Activated CD4-positive, alpha-beta T cell treated with anti-CD3 and anti-CD28 coated beads for 1 hour (primary cell): ENCODE data around the gene VASP.
A peak's percentile ranks its signal among the peaks of the same experiment; 100 is the strongest.

ENCODE experiments used
- DNase-seq: peaks from one replicate; pipeline ENCODE4 v3.0.0-alpha.2; 2020

The VASP gene

GRCh38 chr19:45506989-45507871, at the start of gene VASP:
Gene VASP, plus strand, starts transcription at chr19:45507479. Its CDS starts 293 bp downstream, at chr19:45507772.
- DNase-seq: peak; percentile 88

- no peak for DNase-seq
These were observed 49.5 kb upstream of the VASP start for GRCh38 chr19:45457776-45458175.

GRCh38 chr19:45460807-45461347, 46.4 kb upstream of the VASP start:
- no peak for DNase-seq

- no peak for DNase-seq
These were observed 45.1 kb upstream of the VASP start for GRCh38 chr19:45462174-45462573.

GRCh38 chr19:45463241-45463640, 44.0 kb upstream of the VASP start:
- DNase-seq: no peak

GRCh38 chr19:45464274-45464673, 43.0 kb upstream of the VASP start:
- no peak for DNase-seq

- DNase-seq: no peak
These were observed 42.3 kb upstream of the VASP start for GRCh38 chr19:45464852-45465441.

GRCh38 chr19:45467115-45467455, 40.2 kb upstream of the VASP start:
- no peak for DNase-seq

- DNase-seq: peak; percentile 95
These were observed 39.7 kb upstream of the VASP start, which contains the start of gene FOSB for GRCh38 chr19:45467456-45468158. Gene FOSB, plus strand, starts transcription at chr19:45467996. Its CDS starts 591 bp downstream, at chr19:45468587.

GRCh38 chr19:45468159-45468651, 39.1 kb upstream of the VASP start:
- peak; percentile 55 for DNase-seq

- DNase-seq: no peak
These were observed 38.5 kb upstream of the VASP start for GRCh38 chr19:45468803-45469131.

GRCh38 chr19:45469132-45469944, 37.9 kb upstream of the VASP start:
- peak; percentile 85 for DNase-seq

- peak; percentile 46 for DNase-seq
These were observed 37.1 kb upstream of the VASP start for GRCh38 chr19:45469945-45470761.

GRCh38 chr19:45470762-45471081, 36.6 kb upstream of the VASP start:
- DNase-seq: no peak

GRCh38 chr19:45471111-45471930, 36.0 kb upstream of the VASP start:
- no peak for DNase-seq

GRCh38 chr19:45471931-45472562, 35.2 kb upstream of the VASP start:
- no peak for DNase-seq

- DNase-seq: peak; percentile 42
These were observed 34.5 kb upstream of the VASP start for GRCh38 chr19:45472563-45473366.

GRCh38 chr19:45473367-45473681, 34.0 kb upstream of the VASP start:
- no peak for DNase-seq
